ENCODE results near the gene PRC1.
A peak's percentile ranks its signal among the peaks of the same experiment; 100 is the strongest.

The PRC1 gene

GRCh38 chr15:90989040-90989768 lies 5.1 kb downstream of the PRC1 start:
- no peak for DNase-seq (ENCODE audit: low read depth)

- DNase-seq (ENCODE audit: low read depth) = no peak
Observed at GRCh38 chr15:90988296-90988695, 6.0 kb downstream of the PRC1 start.

- DNase-seq (ENCODE audit: low read depth) = no peak
Observed at GRCh38 chr15:90987561-90988141, 6.7 kb downstream of the PRC1 start.

GRCh38 chr15:90986790-90987507 lies 7.4 kb downstream of the PRC1 start:
- no peak for DNase-seq (ENCODE audit: low read depth)

- no peak for DNase-seq (ENCODE audit: low read depth)
Observed at GRCh38 chr15:90982135-90982534, 12.2 kb downstream of the PRC1 start.

- no peak for DNase-seq (ENCODE audit: low read depth)
Observed at GRCh38 chr15:90981681-90982080, 12.7 kb downstream of the PRC1 start.

- no peak for DNase-seq (ENCODE audit: low read depth)
Observed at GRCh38 chr15:90979582-90979981, 14.8 kb downstream of the PRC1 start.

- DNase-seq (ENCODE audit: low read depth) = no peak
Observed at GRCh38 chr15:90974216-90974615, 20.1 kb downstream of the PRC1 start.

- DNase-seq (ENCODE audit: low read depth) = no peak
Observed at GRCh38 chr15:90972133-90972532, 22.2 kb downstream of the PRC1 start.

GRCh38 chr15:90970274-90970673 lies 24.1 kb downstream of the PRC1 start:
- DNase-seq (ENCODE audit: low read depth) = no peak

- DNase-seq (ENCODE audit: low read depth) = no peak
Observed at GRCh38 chr15:90968434-90968833, 25.9 kb downstream of the PRC1 start.

GRCh38 chr15:90967206-90967605 lies 27.1 kb downstream of the PRC1 start:
- no peak for DNase-seq (ENCODE audit: low read depth)

GRCh38 chr15:90966262-90966661 lies 28.1 kb downstream of the PRC1 start:
- no peak for DNase-seq (ENCODE audit: low read depth)

- no peak for DNase-seq (ENCODE audit: low read depth)
Observed at GRCh38 chr15:90962021-90962420, 32.3 kb downstream of the PRC1 start.

GRCh38 chr15:90960298-90961091 lies 33.8 kb downstream of the PRC1 start:
- no peak for DNase-seq (ENCODE audit: low read depth)

- peak; percentile 39 for DNase-seq (ENCODE audit: low read depth)
Observed at GRCh38 chr15:90959894-90960293, 34.4 kb downstream of the PRC1 start.

- no peak for DNase-seq (ENCODE audit: low read depth)
Observed at GRCh38 chr15:90959028-90959595, 35.2 kb downstream of the PRC1 start.

GRCh38 chr15:90957791-90958190 lies 36.5 kb downstream of the PRC1 start:
- DNase-seq (ENCODE audit: low read depth) = no peak

GRCh38 chr15:90957031-90957790 lies 37.1 kb downstream of the PRC1 start:
- DNase-seq (ENCODE audit: low read depth) = no peak

- DNase-seq (ENCODE audit: low read depth) = no peak
Observed at GRCh38 chr15:90956274-90957030, 37.9 kb downstream of the PRC1 start.

Data from GM04503 (cell line).